Breast epithelium (tissue), 4 donors: ENCODE data around the gene CAPRIN2. TPM values are rescaled to one million over a fixed set of nuclear protein-coding genes. Genes with fewer than 3 reads are reported as not detected.

Experiments used
- DNase-seq, 2 donors: peaks; one replicate each; pipeline ENCODE4 v3.0.0-alpha.2; 2019; ENCODE audit warnings: low spot score in 2 of 2
- H3K27ac ChIP-seq, 2 donors: fragments of 200-600 bp; sonication (generic) in 1 of 2; one replicate each; pipeline ENCODE4 v1.5.1; 2016 to 2019; ENCODE audit warnings: mild to moderate bottlenecking in 1 of 2
- H3K27me3 ChIP-seq, 2 donors: fragments of 200-600 bp; sonication (generic) in 1 of 2; one replicate each; pipeline versions ENCODE4 v1.5.1 to v1.6.0; 2017 to 2019; ENCODE audit warnings: control low read depth in 1 of 2, mild to moderate bottlenecking in 1 of 2
- H3K36me3 ChIP-seq: fragments of 200-600 bp; one replicate; pipeline ENCODE4 v1.5.1; 2019
- H3K4me1 ChIP-seq, 2 donors: fragments of 200-600 bp; sonication (generic); one replicate each; pipeline ENCODE4 v1.5.1; 2016 to 2019; ENCODE audit warnings: control low read depth in 1 of 2
- H3K4me3 ChIP-seq, 3 donors: fragments of 200-600 bp; sonication (generic); 1 replicate in 2 of 3; 2 replicates in 1 of 3; pipeline ENCODE4 v1.5.1; 2016 to 2019; ENCODE audit warnings: mild to moderate bottlenecking in 3 of 3, moderate library complexity in 2 of 3
- H3K9me3 ChIP-seq, 2 donors: fragments of 200-600 bp; sonication (generic) in 1 of 2; one replicate each; pipeline ENCODE4 v1.5.1; 2016 to 2019; ENCODE audit warnings: control low read depth in 1 of 2
- POLR2A ChIP-seq: fragments of 450-650 bp; IDR thresholded peaks from one replicate; pipeline ENCODE4 v1.6.1; 2016; ENCODE audit warnings: antibody characterized with exemption, mild to moderate bottlenecking, moderate library complexity
- POLR2AphosphoS5 ChIP-seq, 3 donors: sonication (generic); formaldehyde crosslinking; IDR thresholded peaks; one replicate each; pipeline ENCODE4 v1.6.1; 2017; ENCODE audit warnings: antibody characterized with exemption in 3 of 3
- intact Hi-C: fragments of 100-400 bp; cut with DNase I; formaldehyde crosslinking; loops from one replicate; pipeline ENCODE4 v1.15.1; 2023; ENCODE audit warnings: low total_unique reads
- total RNA-seq, 3 donors: library from RNA; depleted of rRNA; stranded (reverse); fragments of >200 nt; gene quantifications; one replicate each; pipeline ENCODE4 v1.1.0, GENCODE V29; 2016
- TF ChIP-seq, protein P1 (sequence below), 3 donors: fragments of 450-650 bp; IDR thresholded peaks; one replicate each; pipeline ENCODE4 v1.5.1; 2016 to 2017; ENCODE audit warnings: antibody characterized with exemption in 3 of 3, mild to moderate bottlenecking in 3 of 3, moderate library complexity in 3 of 3

CAPRIN2 gene
- total RNA-seq, 3 donors from 2014 or later, result 21.8 to 37.9 (median 29.8) TPM

GRCh38 chr12:30730011-30730410 lies 24.7 kb downstream of the CAPRIN2 start:
- Histone ChIP-seq H3K36me3 (no peaks in the 10 kb centered on the region), H3K4me3 (no peak overlapping the region), H3K27me3 (no peaks in the 10 kb centered on the region), H3K27ac (no peak overlapping the region), H3K4me1 (no peaks in the 10 kb centered on the region), H3K9me3 (no peaks in the 10 kb centered on the region)
- no peak for DNase-seq
- TF ChIP-seq POLR2AphosphoS5 (IDR thresholded peaks at IDR 0.05), result no peak
- no peak for TF ChIP-seq POLR2A
- TF ChIP-seq, protein P1, sequence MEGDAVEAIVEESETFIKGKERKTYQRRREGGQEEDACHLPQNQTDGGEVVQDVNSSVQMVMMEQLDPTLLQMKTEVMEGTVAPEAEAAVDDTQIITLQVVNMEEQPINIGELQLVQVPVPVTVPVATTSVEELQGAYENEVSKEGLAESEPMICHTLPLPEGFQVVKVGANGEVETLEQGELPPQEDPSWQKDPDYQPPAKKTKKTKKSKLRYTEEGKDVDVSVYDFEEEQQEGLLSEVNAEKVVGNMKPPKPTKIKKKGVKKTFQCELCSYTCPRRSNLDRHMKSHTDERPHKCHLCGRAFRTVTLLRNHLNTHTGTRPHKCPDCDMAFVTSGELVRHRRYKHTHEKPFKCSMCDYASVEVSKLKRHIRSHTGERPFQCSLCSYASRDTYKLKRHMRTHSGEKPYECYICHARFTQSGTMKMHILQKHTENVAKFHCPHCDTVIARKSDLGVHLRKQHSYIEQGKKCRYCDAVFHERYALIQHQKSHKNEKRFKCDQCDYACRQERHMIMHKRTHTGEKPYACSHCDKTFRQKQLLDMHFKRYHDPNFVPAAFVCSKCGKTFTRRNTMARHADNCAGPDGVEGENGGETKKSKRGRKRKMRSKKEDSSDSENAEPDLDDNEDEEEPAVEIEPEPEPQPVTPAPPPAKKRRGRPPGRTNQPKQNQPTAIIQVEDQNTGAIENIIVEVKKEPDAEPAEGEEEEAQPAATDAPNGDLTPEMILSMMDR (IDR thresholded peaks at IDR 0.05), result no peak
- intact Hi-C loops, result no loop called here

- H3K36me3 ChIP-seq, result no peaks in the 10 kb centered on the region
- H3K4me3 ChIP-seq, result no peak overlapping the region
- H3K27ac ChIP-seq, result no peak overlapping the region
- no peak for DNase-seq
- no peaks in the 10 kb centered on the region for H3K27me3 ChIP-seq
- no peaks in the 10 kb centered on the region for H3K9me3 ChIP-seq
- H3K4me1 ChIP-seq, result no peaks in the 10 kb centered on the region
- intact Hi-C loops, result loop anchor here (5.0 kb wide), 1 partner anchor 802 kb away; no protein-coding TSS in a partner anchor
- TF ChIP-seq POLR2A (no peak), POLR2AphosphoS5 (IDR thresholded peaks at IDR 0.05) (no peak)
- TF ChIP-seq, protein P1 (IDR thresholded peaks at IDR 0.05), result no peak
These were observed 25.2 kb downstream of the CAPRIN2 start for GRCh38 chr12:30729547-30729946.

- Histone ChIP-seq H3K36me3 (no peaks in the 10 kb centered on the region), H3K27me3 (no peaks in the 10 kb centered on the region), H3K4me3 (no peak overlapping the region), H3K27ac (no peak overlapping the region), H3K4me1 (no peaks in the 10 kb centered on the region), H3K9me3 (no peaks in the 10 kb centered on the region)
- intact Hi-C loops, result loop anchor here (5.0 kb wide), 1 partner anchor 799 kb away; no protein-coding TSS in a partner anchor
- TF ChIP-seq POLR2AphosphoS5 (IDR thresholded peaks at IDR 0.05) (no peak), POLR2A (no peak)
- TF ChIP-seq, protein P1 (IDR thresholded peaks at IDR 0.05), result no peak
- DNase-seq, result no peak
These were observed 28.1 kb downstream of the CAPRIN2 start for GRCh38 chr12:30726647-30727046.

DNA sequence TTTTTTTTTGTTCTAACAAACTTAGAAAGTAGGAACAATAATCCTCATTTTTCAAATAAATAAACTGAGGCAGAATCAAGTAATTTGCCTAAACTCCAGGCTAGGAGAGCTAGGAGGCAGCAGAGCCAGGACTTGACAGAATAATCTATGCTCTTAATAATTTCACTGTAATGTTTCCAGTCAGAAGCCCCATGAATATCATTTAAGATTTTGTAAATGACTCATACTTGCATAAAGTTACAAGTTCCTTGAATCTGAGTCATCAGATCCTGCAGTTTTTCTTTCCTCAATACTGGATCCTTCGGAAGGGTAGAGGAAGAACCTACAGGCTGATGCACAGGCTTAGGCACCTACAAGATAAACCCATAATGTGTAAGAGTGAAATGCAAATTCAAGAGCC lies 29.0 kb downstream of the CAPRIN2 start:
- DNase-seq, result no peak
- no peak overlapping the region for H3K27ac ChIP-seq
- H3K36me3 ChIP-seq, result no peaks in the 10 kb centered on the region
- intact Hi-C loops, result loop anchor here (5.0 kb wide), 1 partner anchor 798 kb away; no protein-coding TSS in a partner anchor
- TF ChIP-seq, protein P1 (IDR thresholded peaks at IDR 0.05), result no peak
- H3K27me3 ChIP-seq, result no peaks in the 10 kb centered on the region
- H3K9me3 ChIP-seq, result no peaks in the 10 kb centered on the region
- no peak overlapping the region for H3K4me3 ChIP-seq
- H3K4me1 ChIP-seq, result no peaks in the 10 kb centered on the region

DNA sequence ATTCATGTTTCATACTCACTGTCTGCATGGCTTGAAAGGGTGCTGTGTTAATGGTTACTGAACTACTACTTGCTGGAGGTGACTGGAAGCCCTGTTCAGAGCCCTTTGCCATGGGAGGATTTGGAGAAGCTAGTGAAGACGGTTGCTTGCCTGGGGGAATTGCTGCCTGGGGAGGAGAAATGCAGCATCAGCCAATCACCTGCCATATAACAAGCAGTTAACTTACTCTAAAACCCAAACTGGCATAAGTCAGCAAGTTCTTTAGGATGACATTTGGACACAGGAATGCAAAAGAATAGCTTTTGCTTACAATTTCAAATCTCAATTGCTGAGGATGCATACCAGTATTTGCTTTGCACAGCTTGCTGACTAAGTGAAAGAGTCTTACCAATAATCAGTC lies 35.7 kb downstream of the CAPRIN2 start:
- no peak for DNase-seq
- Histone ChIP-seq H3K4me1 (no peaks in the 10 kb centered on the region), H3K9me3 (no peaks in the 10 kb centered on the region), H3K4me3 (no peak overlapping the region), H3K36me3 (peaks cover 4% of the 10 kb centered on the region), H3K27me3 (no peaks in the 10 kb centered on the region), H3K27ac (no peak overlapping the region)
- TF ChIP-seq, protein P1 (IDR thresholded peaks at IDR 0.05), result no peak
- no peak for TF ChIP-seq POLR2AphosphoS5 (IDR thresholded peaks at IDR 0.05)
- TF ChIP-seq POLR2A, result no peak
- intact Hi-C loops, result no loop called here
